Stimulated activated CD4-positive, alpha-beta T cell treated with anti-CD3 and anti-CD28 coated beads, Interleukin-4, amount 100 ng/mL, for 1 hour (primary cell): ENCODE data around the gene CREB5.
"Not testable (repeated sequence)": the region's sequence is repeated elsewhere in the genome, so short reads cannot be mapped to it uniquely, and the experiment has no call there.

Experiments
- DNase-seq: peaks from one replicate; pipeline ENCODE4 v3.0.0-alpha.2; 2020

Gene CREB5

DNA sequence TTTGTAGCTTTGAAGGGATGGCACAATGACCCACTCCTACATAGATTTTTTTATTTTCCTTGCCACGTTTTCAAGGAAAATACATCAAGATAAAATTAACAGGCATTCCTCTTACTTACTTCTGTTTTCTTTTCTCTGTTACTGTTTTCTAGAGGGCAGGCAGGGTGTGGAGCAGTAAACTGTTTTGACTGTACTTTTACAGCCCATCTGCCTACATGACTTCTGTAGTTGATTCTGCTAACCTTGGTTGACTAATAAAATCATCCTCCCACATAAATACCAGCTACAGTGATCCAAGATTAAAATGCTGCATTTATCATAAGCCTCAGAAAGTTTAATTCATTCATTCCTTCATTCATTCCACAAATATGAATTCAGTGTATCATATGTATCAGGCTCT, 387.3 kb downstream of the CREB5 start:
- no peak for DNase-seq

- no peak for DNase-seq
These were observed 387.8 kb downstream of the CREB5 start for GRCh38 chr7:28800150-28800549.

DNA sequence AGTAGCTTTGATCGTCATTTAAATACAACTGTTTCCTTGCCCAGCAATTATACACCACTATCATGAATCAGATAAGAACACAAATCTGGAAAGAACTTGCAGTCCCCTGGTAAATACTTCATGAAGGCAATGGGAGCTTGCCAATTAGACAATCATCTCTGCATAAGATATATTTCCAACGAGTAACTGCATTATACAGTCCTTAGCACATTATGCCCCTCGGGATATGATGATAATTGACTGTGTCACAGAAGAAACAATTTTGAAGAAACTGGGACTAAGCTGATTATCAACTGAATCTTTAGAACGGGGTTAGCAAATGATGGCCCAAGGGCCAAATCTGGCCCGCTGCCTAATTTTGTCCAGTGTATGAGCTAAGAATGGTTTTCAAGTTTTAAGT, 390.1 kb downstream of the CREB5 start:
- DNase-seq: no peak

DNA sequence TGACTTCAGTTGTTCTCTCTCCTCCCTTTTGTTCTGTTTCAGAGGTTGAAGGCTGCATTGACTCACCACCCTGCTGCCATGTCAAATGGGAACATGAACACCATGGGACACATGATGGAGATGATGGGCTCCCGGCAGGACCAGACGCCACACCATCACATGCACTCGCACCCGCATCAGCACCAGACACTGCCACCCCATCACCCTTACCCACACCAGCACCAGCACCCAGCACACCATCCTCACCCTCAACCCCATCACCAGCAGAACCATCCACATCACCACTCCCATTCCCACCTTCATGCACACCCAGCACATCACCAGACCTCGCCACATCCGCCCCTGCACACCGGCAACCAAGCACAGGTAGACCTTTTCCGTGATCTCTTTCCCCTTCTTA, 391.8 kb downstream of the CREB5 start:
- DNase-seq: no peak

DNA sequence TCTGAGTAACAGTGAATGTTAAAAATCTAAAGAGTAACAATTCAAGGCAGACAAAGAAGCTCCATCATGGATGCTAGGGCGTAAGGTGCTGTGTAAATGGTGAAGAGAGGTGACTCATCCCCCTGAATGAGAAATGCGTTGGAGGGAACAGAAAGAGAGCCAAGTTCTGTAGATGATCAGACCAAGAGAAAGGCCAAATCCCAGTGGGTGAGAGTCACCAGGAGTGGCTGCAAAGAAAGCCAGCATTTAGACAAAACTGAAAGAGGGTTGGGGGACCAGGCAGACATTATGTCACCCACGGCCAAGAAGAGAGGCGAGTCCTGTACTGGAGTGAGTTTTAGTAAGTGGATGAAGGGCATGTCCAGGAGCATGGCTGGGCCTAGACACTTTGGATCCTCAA, 392.7 kb downstream of the CREB5 start:
- DNase-seq: no peak

DNA sequence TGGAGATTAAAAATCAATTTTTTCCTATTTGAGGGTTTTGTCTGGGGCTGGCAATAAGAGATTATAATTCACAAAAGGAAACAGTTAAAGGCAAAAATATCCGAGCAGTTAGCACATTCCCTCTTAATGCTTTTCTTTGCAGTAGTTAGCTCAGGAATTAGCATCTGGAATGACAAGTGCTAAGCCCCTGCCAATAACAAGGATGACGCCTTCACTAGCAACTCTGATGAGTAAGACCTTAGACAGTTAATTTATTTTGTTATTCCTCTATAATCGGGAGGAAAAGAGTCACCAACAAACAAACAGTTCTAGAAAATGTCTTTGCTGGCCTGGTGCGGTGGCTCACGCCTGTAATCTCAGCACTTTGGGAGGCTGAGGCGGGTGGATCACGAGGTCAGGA, 394.5 kb downstream of the CREB5 start:
- DNase-seq: no peak

DNA sequence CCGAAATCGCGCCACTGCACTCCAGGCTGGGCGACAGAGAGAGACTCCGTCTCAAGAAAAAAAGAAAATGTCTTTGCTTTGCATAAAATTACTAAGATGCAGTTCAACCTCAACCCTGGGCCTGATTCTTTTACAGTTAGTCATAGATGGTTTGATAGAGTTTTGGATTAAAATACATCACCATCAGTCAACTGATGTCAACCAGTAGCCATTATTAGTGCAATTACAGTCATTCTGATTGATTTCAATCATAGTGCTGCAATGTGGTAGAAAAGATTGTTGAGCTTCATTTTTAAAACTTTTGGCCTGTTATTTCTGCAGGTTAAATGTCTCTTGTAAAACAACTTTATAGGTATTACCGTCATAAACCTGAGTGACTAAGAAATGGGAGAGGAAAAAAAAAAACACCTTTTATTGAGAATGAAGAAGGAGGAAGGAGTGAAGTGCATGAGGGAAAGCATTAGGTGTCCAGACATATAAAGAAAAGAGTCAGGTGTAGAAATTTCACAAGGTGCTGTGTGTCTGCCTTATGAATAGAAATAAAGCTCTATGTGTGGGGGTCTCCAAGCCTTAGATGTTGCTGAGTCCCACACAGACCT, 395.2 kb downstream of the CREB5 start:
- DNase-seq: no peak

DNA sequence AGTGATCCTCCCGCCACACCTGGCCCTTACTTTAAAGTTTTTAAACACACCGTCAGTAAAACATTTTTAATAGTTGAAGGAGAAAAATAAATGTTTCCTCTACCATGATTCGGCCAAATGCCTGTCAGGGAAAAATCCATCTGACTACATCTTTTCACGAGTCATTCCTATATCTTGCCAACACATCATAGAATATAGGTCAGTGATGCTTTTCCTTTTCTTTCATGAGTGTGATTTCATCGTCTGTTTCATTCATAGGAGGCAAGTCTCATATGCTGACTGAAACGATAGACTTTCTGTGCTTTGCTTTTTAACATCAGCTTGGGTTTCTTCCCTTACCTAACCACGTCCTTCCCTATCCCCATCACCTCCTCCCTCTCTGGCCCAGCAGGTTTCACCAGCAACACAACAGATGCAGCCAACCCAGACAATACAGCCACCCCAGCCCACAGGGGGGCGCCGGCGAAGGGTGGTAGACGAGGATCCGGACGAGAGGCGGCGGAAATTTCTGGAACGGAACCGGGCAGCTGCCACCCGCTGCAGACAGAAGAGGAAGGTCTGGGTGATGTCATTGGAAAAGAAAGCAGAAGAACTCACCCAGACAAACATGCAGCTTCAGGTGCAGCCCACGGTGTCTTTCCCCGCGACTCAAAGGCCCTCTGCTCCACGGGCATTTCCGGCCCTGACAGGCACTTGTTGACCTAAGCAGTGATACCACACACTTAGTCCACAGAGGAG, 396.6 kb downstream of the CREB5 start:
- no peak for DNase-seq

DNA sequence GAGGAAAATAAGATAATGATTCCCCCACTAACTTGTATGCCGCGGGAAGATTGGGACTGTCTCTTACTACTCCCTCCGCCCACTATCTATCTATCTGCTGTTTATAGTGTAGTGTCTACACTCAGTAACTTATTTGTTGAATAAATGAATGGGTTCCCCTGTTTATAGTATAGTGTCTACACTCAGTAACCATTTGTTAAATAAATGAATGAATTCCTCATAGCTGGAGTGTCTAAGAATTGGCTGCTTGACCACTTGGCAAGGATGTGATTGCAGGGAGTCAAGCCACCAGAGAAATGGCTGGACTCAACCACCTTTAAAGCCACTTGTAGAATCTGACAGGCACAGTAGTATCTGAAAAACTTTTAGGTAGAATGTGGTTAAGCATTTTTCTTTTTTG, 398.7 kb downstream of the CREB5 start:
- DNase-seq: no peak

GRCh38 chr7:28811701-28812430, 399.5 kb downstream of the CREB5 start:
- no peak for DNase-seq

DNA sequence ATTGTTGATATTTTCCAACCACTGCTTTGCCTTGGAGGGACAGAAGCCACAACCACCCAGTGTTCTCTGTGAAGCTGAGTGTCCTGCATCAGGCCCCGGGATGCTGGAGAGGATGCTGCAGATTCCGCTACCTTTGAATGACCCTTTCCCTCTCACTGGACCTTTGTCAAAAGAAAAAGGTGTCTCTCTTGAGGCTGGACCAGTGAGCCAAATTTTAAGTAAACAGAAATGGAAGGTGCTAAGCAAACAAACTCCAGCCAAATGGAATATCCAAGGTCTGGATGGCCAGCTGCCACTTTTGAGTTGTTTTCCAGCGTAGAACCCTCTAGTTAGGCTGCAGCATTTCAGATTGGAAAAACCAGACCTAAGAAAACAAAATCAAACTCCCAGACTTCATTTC, 400.3 kb downstream of the CREB5 start:
- no peak for DNase-seq

DNA sequence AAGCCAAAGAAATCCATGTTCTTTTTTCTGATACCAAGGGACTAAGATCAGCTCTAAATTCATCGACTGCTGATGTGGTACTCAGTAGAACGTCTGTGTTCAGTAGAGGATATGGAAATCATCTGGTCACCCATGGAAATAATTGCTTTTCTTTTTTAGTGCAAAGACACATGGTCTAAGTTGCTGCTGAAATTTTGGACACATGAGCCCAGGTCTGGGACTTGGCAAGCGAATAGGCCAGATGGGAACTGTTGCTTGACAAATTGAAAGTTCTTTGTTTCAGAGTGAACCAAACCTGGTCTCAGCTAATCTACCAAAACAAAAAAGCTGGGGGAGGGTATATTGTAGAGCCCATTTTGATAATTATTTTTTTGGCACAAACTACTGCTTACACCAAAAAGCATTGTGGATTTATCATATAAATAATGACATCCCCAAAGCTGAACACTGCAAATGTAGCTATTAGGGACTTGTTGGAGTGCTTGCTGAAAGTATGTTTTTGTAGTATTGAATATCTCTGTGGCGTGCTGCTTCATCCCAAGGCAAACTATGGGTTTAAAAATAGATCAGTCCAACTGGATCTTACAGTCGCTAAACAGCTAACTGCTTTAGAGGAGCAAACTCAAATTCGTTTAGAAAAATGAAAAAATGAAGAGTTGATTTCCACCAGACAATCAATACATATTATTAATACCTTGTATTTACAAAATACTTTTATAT, 401.1 kb downstream of the CREB5 start:
- DNase-seq: no peak

- no peak for DNase-seq
These were observed 403.1 kb downstream of the CREB5 start for GRCh38 chr7:28815369-28815927.

GRCh38 chr7:28815928-28816373, 403.6 kb downstream of the CREB5 start:
- DNase-seq: no peak

- no peak for DNase-seq
These were observed 406.7 kb downstream of the CREB5 start for GRCh38 chr7:28818996-28819395.

DNA sequence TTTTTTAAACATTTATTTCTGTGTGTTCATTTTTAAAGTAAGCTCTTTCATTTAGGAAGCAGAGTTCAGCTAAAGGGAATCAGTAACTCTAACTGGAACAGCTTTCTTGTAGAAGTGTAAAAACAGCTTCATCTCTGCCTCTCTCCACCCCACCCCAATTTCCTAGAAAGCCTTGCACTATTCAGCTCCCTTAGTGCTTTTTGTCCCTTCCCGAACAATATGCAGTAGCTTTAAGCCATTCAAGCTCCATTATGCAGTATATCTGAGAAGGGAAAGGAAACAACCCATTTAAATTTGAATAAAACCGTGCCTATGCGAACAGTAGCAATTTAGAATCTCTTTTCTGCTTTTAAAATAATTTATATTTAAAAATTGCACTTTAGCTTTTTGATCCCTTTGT, 411.3 kb downstream of the CREB5 start:
- no peak for DNase-seq

- not testable (repeated sequence) for DNase-seq
These were observed 413.6 kb downstream of the CREB5 start for GRCh38 chr7:28825817-28826448.

GRCh38 chr7:28830846-28831245, 418.5 kb downstream of the CREB5 start:
- DNase-seq: no peak

DNA sequence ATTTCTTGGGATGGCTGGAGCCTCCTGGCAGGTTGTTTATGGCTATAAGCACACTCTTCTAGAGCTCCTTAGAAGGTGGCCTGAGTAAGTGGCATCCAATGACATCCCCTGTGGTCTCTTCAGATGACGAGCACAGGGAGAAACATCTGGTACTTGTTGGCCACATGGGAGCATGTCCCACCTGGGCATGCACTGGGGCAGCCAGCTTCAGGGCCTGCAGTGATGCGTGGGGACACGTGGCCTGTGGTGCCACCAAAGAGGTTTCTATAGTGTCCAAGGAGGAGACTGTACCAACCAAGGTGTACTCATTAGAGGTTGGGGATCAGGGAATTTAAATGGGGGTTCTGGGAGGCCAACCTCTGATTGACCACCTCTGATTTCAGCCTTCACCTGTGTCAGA, 420.4 kb downstream of the CREB5 start:
- no peak for DNase-seq

- DNase-seq: no peak
These were observed 423.5 kb downstream of the CREB5 start for GRCh38 chr7:28835800-28836199.

DNA sequence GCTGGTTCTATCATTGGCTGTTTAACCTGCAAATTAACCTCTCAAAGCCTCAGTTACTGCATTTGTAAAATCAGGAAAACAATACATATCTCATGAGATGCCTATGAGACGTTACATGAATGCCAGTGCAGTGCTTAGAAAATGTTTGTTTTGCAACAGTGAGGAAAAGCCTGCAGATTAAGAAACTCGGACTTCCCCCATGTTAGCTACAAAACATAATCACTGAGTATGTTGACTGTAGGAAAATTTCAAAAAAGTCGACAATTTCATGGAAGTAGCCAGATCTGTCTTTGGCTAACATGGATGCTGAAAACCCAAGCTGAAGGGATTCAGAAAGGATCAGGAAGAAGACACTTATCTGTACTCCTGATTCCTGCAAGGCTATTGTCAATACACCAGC, 424.4 kb downstream of the CREB5 start:
- DNase-seq: no peak

DNA sequence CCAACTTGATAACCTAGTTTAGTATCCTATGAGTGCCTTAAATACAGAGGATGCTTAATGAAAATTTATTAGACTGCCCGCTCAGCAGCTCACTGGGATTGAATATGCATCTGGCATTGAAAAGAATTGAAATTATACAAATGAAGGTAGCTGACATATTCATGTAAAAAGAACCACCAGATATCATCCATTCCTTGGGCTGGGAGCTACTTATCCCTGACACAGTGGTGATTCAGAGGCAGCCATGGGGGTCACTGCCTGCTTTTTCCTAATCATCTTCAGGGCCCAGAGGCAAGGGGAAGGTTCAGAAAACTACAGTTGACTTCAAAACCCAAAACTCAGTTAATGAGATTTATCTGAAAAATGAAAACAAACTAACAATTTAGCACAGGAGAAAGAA, 424.9 kb downstream of the CREB5 start:
- DNase-seq: no peak

- DNase-seq: no peak
These were observed 428.3 kb downstream of the CREB5 start for GRCh38 chr7:28840592-28840995.
